GM21515 (cell line): ENCODE results near the gene B3GNT5.

Experiments
- ATAC-seq: cut with Tn5 transposase; IDR thresholded peaks from one replicate; pipeline ENCODE4 v1.9.1; 2021; ENCODE audit not compliant: unreplicated experiment

Gene B3GNT5

GRCh38 chr3:183317886-183318865 is 65.1 kb downstream of the B3GNT5 start:
- no peak for ATAC-seq

- ATAC-seq, result no peak
Observed at GRCh38 chr3:183318877-183319276, 65.8 kb downstream of the B3GNT5 start.

GRCh38 chr3:183319371-183319770 is 66.3 kb downstream of the B3GNT5 start:
- ATAC-seq, result no peak
